ENCODE results near the gene ATP6V0A1.

The ATP6V0A1 gene

GRCh38 chr17:42484304-42484703 is 25.6 kb downstream of the ATP6V0A1 start:
- no peak for DNase-seq (ENCODE audit: extremely low read depth, low read depth)
- TF ChIP-seq CTCF (IDR thresholded peaks at IDR 0.05; ENCODE audit: low read depth, low read length, missing control alignments), result no peak
- no peak overlapping the region for H3K4me3 ChIP-seq (replicated peaks; ENCODE audit: low read depth, low read length)

- H3K4me3 ChIP-seq (replicated peaks; ENCODE audit: low read depth, low read length), result no peak overlapping the region
Observed at GRCh38 chr17:42485680-42486079, 27.0 kb downstream of the ATP6V0A1 start.

DNA sequence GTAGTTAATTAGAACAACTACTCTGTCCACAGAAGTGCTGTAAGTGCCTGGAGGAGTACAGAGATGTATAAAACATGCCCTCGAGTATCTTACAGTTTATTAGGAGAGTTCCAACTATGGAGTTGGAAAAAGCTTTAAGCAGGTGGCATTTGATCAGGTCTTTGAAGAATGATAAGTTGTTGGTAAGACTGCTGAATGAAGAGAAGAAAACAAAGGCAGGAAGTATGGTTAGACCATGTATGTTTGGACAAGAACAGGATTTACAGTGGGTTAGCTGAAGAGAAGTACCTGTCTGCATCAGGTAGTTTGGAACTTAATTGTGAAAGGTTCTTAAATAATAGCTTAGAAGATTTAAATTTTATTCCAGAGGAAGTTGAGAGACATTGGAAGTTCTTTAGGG is 29.4 kb downstream of the ATP6V0A1 start:
- H3K4me3 ChIP-seq (replicated peaks; ENCODE audit: low read depth, low read length), result no peak overlapping the region
- TF ChIP-seq CTCF (IDR thresholded peaks at IDR 0.05; ENCODE audit: low read depth, low read length, missing control alignments), result no peak

More at GRCh38 chr17:42485680-42486079, 27.0 kb downstream of the ATP6V0A1 start:
- DNase-seq (ENCODE audit: extremely low read depth, low read depth), result no peak
- no peak for TF ChIP-seq CTCF (IDR thresholded peaks at IDR 0.05; ENCODE audit: low read depth, low read length, missing control alignments)

DNA sequence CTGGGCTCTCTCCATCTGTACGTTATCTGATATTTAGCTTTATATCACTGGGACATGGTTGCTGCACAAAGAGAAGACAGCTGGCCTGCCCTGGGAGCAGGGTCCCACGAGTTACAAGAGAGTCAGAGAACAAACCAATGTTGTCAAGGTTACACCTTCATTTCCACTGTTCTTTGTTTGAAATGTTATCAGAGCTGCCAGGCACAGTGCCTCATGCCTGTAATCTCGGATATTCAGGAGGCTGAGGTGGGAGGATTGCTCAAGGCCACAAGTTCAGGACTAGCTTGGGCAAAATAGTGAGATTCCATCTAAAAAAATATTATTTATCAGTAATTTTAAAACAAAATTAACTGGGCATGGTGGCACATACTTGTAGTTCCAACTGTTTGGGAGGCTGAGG is 34.6 kb downstream of the ATP6V0A1 start:
- no peak for DNase-seq (ENCODE audit: extremely low read depth, low read depth)
- no peak overlapping the region for H3K4me3 ChIP-seq (replicated peaks; ENCODE audit: low read depth, low read length)
- TF ChIP-seq CTCF (IDR thresholded peaks at IDR 0.05; ENCODE audit: low read depth, low read length, missing control alignments), result no peak

More for the DNA sequence above, 29.4 kb downstream of the ATP6V0A1 start:
- DNase-seq (ENCODE audit: extremely low read depth, low read depth), result no peak

- TF ChIP-seq CTCF (IDR thresholded peaks at IDR 0.05; ENCODE audit: low read depth, low read length, missing control alignments), result no peak
- no peak for DNase-seq (ENCODE audit: extremely low read depth, low read depth)
- no peak overlapping the region for H3K4me3 ChIP-seq (replicated peaks; ENCODE audit: low read depth, low read length)
Observed at GRCh38 chr17:42494673-42495072, 36.0 kb downstream of the ATP6V0A1 start.

DNA sequence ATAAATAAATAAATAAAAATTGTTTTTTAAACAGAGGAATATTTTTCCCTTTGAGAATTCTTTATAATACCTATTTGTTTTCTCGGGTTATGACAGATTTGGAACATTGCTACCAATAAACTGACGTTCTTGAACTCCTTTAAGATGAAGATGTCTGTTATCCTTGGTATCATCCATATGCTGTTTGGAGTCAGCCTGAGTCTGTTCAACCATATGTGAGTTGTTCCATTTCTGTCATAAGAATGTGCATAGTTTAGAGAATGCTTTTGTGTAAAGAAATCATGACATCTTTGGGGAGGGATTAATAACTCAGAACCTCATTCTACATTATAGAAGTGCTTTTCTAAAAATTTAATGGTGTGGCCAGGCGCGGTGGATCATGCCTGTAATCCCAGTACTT is 40.1 kb downstream of the ATP6V0A1 start:
- H3K4me3 ChIP-seq (replicated peaks; ENCODE audit: low read depth, low read length), result no peak overlapping the region
- no peak for DNase-seq (ENCODE audit: extremely low read depth, low read depth)
- TF ChIP-seq CTCF (IDR thresholded peaks at IDR 0.05; ENCODE audit: low read depth, low read length, missing control alignments), result no peak

DNA sequence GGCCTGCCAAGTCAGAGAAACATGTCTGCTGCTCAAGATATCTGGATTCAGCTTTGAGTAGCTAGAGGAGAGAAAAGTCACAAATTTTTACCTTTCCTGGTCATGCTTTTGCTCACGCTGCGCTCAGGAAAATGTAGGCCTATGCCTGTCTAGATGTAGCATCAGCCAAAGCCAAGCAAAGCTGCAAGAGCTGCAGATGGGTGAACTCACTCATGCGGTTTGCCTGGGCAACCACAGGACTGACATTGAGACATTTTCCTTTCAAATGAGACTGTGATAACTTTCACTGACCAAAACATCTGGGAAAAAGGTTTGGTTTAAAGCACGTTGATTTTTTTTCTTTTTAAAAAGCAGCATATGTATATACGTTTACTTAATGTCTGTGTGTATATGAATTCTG is 43.4 kb downstream of the ATP6V0A1 start:
- no peak overlapping the region for H3K4me3 ChIP-seq (replicated peaks; ENCODE audit: low read depth, low read length)
- TF ChIP-seq CTCF (IDR thresholded peaks at IDR 0.05; ENCODE audit: low read depth, low read length, missing control alignments), result no peak
- no peak for DNase-seq (ENCODE audit: extremely low read depth, low read depth)
